Mucosa of descending colon (tissue), 3 donors: Measurements from ENCODE around the gene ZBTB7C. TPM values are rescaled to one million over a fixed set of nuclear protein-coding genes. Genes with fewer than 3 reads are reported as not detected.

Source experiments
- ATAC-seq: fragments of 200-7000 bp; cut with Tn5 transposase; one replicate; pipeline ENCODE4 v1.9.1; 2020; ENCODE audit warnings: mild to moderate bottlenecking, moderate library complexity
- DNase-seq, 3 donors: peaks; one replicate each; pipeline ENCODE4 v3.0.0-alpha.2; 2020
- H3K36me3 ChIP-seq: fragments of 200-600 bp; one replicate; pipeline ENCODE4 v1.8.0; 2021; ENCODE audit warnings: low read depth, mild to moderate bottlenecking
- H3K4me1 ChIP-seq: fragments of 200-600 bp; one replicate; pipeline ENCODE4 v1.8.0; 2021; ENCODE audit warnings: low read depth, mild to moderate bottlenecking
- H3K4me3 ChIP-seq: fragments of 200-600 bp; one replicate; pipeline ENCODE4 v1.8.0; 2021; ENCODE audit warnings: mild to moderate bottlenecking
- H3K9me3 ChIP-seq: fragments of 200-600 bp; one replicate; pipeline ENCODE4 v1.8.0; 2021; ENCODE audit warnings: mild to moderate bottlenecking
- intact Hi-C, 2 donors: fragments of 100-400 bp; cut with DNase I in 1 of 2; cut with micrococcal nuclease in 1 of 2; formaldehyde crosslinking; loops; one replicate each; pipeline versions ENCODE4 v1.11.0 to v1.11.1; 2022; cut with DNase I, micrococcal nuclease
- total RNA-seq, 3 donors: library from RNA; stranded (reverse); fragmentation: NEBNext Ultra II Directional in 2 of 3; extraction: Animal tissue kit (Norgen Biotek cat#: 25700) in 2 of 3; gene quantifications; one replicate each; pipeline versions ENCODE4 v1.2.1 to v1.2.4, GENCODE V29; 2021 to 2023
- TF ChIP-seq, protein P1 (sequence below): fragments of 200-600 bp; IDR thresholded peaks from one replicate; pipeline ENCODE4 v1.8.0; 2022; ENCODE audit warnings: antibody characterized with exemption, mild to moderate bottlenecking
- donor health status: DM: no; HTN: no; CAD: no; lungs with moderate emphysema.
- donor health status: DM: no; HTN: no; CAD: no.
- donor health status: DM: no; HTN: yes; CAD: no.

ZBTB7C gene
- total RNA-seq, 3 donors from 2014 or later = 20.8 to 56.6 (median 38.2) TPM

DNA sequence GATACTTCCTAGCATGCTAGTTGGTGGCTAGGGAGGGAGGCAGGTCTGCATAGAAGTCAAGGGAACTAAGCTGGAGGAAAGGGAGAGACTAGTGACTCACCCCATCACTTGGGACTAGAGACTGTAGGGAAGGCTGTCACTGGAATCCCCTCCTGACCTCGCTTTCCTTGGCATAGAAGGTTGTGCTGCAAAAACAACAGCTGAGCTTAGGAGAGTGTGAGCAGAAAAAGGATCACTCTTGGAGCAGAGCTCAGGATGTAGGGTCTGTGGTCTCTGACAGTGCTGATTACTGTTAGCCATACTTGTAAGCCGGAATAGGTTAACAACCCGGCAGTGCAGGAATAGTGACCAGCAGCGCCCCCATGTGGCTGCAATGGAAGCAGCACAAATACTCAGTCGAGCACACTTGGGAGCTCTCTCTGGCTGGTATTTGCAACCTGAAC, 411.8 kb downstream of the ZBTB7C start:
- TF ChIP-seq, protein P1, sequence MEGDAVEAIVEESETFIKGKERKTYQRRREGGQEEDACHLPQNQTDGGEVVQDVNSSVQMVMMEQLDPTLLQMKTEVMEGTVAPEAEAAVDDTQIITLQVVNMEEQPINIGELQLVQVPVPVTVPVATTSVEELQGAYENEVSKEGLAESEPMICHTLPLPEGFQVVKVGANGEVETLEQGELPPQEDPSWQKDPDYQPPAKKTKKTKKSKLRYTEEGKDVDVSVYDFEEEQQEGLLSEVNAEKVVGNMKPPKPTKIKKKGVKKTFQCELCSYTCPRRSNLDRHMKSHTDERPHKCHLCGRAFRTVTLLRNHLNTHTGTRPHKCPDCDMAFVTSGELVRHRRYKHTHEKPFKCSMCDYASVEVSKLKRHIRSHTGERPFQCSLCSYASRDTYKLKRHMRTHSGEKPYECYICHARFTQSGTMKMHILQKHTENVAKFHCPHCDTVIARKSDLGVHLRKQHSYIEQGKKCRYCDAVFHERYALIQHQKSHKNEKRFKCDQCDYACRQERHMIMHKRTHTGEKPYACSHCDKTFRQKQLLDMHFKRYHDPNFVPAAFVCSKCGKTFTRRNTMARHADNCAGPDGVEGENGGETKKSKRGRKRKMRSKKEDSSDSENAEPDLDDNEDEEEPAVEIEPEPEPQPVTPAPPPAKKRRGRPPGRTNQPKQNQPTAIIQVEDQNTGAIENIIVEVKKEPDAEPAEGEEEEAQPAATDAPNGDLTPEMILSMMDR = no peak
- intact Hi-C loops = no loop called here
- H3K4me1 ChIP-seq = no peaks in the 10 kb centered on the region

DNA sequence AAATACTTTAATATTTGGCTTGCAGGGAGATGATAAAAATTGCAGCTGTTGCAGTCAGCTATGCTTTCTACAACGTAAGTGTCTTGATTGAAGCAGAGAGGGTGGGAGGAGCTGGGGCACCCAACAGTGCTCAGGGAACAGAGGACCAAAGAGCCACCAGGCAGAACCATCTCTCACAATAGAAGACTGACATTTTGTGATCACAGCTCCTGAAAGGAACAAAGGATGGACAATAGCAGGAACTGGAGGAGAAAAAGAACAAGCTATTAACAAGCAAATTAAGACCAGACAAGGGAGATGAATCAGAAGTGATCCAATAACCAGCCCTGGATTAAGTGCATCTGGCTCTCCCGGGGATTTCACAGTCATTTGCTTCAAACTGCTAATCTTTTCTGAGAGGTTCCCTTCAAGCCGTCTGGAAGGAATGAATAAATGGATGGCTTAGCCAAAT, 413.1 kb downstream of the ZBTB7C start:
- no peak for ATAC-seq
- TF ChIP-seq, protein P1 = no peak
- H3K9me3 ChIP-seq = peaks cover 5% of the 10 kb centered on the region
- DNase-seq = no peak
- intact Hi-C loops = no loop called here
- H3K4me3 ChIP-seq = no peak overlapping the region
- H3K36me3 ChIP-seq = no peaks in the 10 kb centered on the region
- H3K4me1 ChIP-seq = no peaks in the 10 kb centered on the region

More for the DNA sequence above, 411.8 kb downstream of the ZBTB7C start:
- no peak for DNase-seq
- ATAC-seq = peak; percentile 25
- Histone ChIP-seq H3K9me3 (peaks cover 5% of the 10 kb centered on the region), H3K36me3 (no peaks in the 10 kb centered on the region), H3K4me3 (no peak overlapping the region)

DNA sequence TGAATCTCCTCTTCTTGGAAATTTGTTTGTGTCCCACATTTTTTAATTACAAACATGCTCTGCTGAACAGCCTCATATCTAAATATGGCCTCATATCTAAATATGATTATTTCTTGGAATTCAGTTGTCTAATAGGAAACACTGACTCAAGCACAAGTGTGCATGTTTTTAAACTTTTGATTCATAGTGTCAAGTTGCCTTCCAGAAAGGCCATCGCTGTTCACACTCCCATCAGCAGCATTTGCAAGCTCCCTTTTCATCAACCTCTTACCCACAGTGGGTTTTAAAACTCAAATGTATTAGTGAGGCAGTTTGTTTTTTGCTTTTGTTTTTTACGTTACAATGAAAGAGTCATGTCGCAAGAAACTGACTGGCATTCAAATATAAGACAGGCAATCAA, 413.5 kb downstream of the ZBTB7C start:
- H3K4me1 ChIP-seq = no peaks in the 10 kb centered on the region
- intact Hi-C loops = no loop called here
- TF ChIP-seq, protein P1 = no peak

GRCh38 chr18:47993409-47993808, 415.8 kb downstream of the ZBTB7C start:
- intact Hi-C loops = no loop called here
- ATAC-seq = no peak
- Histone ChIP-seq H3K4me3 (no peak overlapping the region), H3K4me1 (no peaks in the 10 kb centered on the region), H3K36me3 (no peaks in the 10 kb centered on the region), H3K9me3 (peaks cover 5% of the 10 kb centered on the region)
- DNase-seq = no peak
- TF ChIP-seq, protein P1 = no peak

More for the DNA sequence above, 413.5 kb downstream of the ZBTB7C start:
- H3K36me3 ChIP-seq = no peaks in the 10 kb centered on the region
- H3K4me3 ChIP-seq = no peak overlapping the region
- DNase-seq = no peak
- peaks cover 5% of the 10 kb centered on the region for H3K9me3 ChIP-seq
- no peak for ATAC-seq

DNA sequence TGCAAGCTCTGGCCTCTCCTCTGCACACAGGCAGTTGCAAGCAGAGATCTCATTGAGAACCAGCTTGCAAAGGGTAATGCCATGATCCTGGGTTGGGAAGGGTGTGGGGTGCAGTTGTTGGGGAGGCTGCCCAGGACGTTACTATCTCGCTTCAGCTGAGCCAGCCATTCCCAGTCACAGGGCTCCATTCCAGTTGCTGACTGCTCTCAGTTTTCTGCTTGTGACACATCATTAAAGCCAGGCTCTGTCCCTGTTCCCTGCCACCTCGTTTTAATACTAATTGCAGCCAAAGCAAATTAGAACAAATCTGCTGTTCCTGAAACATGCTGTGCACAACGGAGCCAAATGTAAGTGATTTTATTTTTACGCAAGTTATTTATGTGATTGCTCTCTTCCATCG, 416.2 kb downstream of the ZBTB7C start:
- DNase-seq (no peak), ATAC-seq (no peak)
- Histone ChIP-seq H3K4me3 (no peak overlapping the region), H3K36me3 (no peaks in the 10 kb centered on the region), H3K9me3 (peaks cover 5% of the 10 kb centered on the region), H3K4me1 (no peaks in the 10 kb centered on the region)
- TF ChIP-seq, protein P1 = no peak
- intact Hi-C loops = no loop called here

DNA sequence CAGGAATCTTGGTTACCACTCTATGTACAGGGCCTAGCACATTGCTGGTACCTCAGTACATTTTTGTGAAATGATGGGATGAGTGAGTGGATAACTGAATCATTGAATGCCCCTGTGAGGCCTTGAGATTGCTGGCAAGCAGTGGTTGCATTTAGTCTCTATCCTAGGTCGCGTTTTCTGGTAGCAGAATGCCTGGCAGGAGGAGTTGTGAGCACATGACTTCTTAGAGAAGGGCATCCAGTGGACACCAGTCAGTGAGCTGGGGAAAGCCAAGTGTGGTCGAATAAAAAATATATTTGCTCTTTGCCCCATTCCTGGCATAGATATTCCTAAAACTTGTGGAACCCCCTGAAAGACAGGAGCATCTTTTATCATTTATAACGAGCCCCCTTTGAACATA, 416.9 kb downstream of the ZBTB7C start:
- no peak overlapping the region for H3K4me3 ChIP-seq
- no peaks in the 10 kb centered on the region for H3K36me3 ChIP-seq
- intact Hi-C loops = no loop called here
- no peak for DNase-seq
- no peaks in the 10 kb centered on the region for H3K4me1 ChIP-seq
- TF ChIP-seq, protein P1 = no peak
- no peaks in the 10 kb centered on the region for H3K9me3 ChIP-seq
- no peak for ATAC-seq
